ENCODE measurements around the gene AK4. TPM values are rescaled to one million over a fixed set of nuclear protein-coding genes. Genes with fewer than 3 reads are reported as not detected.

The AK4 gene
- polyA plus RNA-seq, 1 donor (not counting 4 experiments of a cell fraction or from before 2014, with no cell fraction given) = 90.0 TPM

GRCh38 chr1:65174585-65174984 is 26.6 kb downstream of the AK4 start:
- DNase-seq (ENCODE audit: low read depth, low spot score) (peak; percentile 80), FAIRE-seq (peak; percentile 95)
- Histone ChIP-seq H3K4me3 (ENCODE audit: control insufficient read depth in 2 of 3, extremely low read depth in 1 of 3, insufficient read depth in 2 of 3, low read depth in 1 of 3, low read length in 3 of 3) (no peak overlapping the region), H3K9me3 (ENCODE audit: control insufficient read depth, low read depth, low read length) (no peaks in the 10 kb centered on the region), H3K4me2 (ENCODE audit: control insufficient read depth, extremely low read depth, insufficient read depth, low read depth, low read length) (peak overlapping the region; percentile 71), H3K4me1 (ENCODE audit: control insufficient read depth, extremely low read depth, insufficient read depth, low read length) (peaks cover 67% of the 10 kb centered on the region), H3K27me3 (ENCODE audit: control insufficient read depth, extremely low read depth, insufficient read depth, low read length) (no peaks in the 10 kb centered on the region), H3K36me3 (ENCODE audit: control insufficient read depth in 2 of 2, extremely low read depth in 1 of 2, insufficient read depth in 2 of 2, low read length in 2 of 2) (no peaks in the 10 kb centered on the region), H3K9ac (ENCODE audit: control insufficient read depth, extremely low read depth, insufficient read depth, low read length) (no peak overlapping the region), H2AFZ (ENCODE audit: control insufficient read depth, low read length) (no peak overlapping the region), H4K20me1 (ENCODE audit: control insufficient read depth, extremely low read depth, insufficient read depth, low read length) (no peaks in the 10 kb centered on the region), H3K79me2 (ENCODE audit: control insufficient read depth, insufficient read depth, low read length) (peaks cover 35% of the 10 kb centered on the region), H3K9me1 (ENCODE audit: control insufficient read depth, extremely low read depth, insufficient read depth, low read length) (no peaks in the 10 kb centered on the region), H3K27ac (ENCODE audit: control insufficient read depth, insufficient read depth, low read length) (no peak overlapping the region)
- no peak for TF ChIP-seq EZH2 (IDR thresholded peaks at IDR 0.05; ENCODE audit: low read length)
- TF ChIP-seq, protein P1, sequence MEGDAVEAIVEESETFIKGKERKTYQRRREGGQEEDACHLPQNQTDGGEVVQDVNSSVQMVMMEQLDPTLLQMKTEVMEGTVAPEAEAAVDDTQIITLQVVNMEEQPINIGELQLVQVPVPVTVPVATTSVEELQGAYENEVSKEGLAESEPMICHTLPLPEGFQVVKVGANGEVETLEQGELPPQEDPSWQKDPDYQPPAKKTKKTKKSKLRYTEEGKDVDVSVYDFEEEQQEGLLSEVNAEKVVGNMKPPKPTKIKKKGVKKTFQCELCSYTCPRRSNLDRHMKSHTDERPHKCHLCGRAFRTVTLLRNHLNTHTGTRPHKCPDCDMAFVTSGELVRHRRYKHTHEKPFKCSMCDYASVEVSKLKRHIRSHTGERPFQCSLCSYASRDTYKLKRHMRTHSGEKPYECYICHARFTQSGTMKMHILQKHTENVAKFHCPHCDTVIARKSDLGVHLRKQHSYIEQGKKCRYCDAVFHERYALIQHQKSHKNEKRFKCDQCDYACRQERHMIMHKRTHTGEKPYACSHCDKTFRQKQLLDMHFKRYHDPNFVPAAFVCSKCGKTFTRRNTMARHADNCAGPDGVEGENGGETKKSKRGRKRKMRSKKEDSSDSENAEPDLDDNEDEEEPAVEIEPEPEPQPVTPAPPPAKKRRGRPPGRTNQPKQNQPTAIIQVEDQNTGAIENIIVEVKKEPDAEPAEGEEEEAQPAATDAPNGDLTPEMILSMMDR (optimal IDR thresholded peaks at IDR 0.05 in 1 of 3, IDR thresholded peaks at IDR 0.05 in 1 of 3, conservative IDR thresholded peaks at IDR 0.05 in 1 of 3; ENCODE audit: extremely low read depth in 1 of 3, insufficient read depth in 2 of 3, low read length in 3 of 3) = no peak
- dilution Hi-C loops (cut with MboI; ENCODE audit: extremely low pct_ligation_motif_present, low sequenced_read_pairs) = no loop called here

DNA sequence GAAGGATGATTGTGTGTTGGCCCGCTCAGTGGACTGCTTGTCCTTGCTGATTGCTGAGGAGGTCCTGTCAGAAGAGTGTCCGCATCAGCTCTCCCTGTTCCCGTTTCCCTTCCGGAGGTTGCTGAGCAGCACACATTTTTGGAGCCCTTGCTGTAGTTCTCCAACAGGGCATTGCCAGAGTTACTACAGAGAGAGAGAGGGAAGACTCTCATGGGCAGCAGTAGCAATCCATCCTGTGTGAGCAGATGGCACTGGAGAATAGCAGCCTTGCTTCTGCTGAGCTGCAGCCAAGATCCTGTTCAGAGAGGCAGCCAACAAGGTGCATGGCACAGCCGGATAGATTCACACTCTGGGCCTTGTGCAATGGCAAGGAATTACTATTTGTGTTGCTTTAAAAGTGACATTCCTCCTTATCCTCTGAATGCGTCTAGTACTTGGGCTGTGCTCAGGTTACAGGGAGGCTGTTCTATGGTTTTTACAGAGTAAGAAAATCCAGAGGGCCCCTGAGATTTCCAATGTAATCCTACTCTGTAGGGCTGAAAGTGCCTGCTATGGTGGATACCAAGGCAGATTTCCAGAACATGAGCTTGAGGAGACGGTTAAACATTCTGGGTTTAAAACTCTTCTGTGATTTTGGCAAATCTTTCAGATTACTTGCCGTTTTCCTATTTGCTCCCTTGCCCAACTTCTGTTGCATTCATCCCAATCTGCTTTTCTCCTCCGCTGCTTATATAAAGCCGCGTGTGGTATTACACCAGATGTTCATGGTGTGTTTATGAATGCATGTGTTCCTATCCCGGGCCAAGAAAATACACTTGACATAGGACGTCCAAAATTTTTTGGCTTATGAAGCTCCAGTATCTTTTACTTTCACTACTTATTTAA is 27.4 kb downstream of the AK4 start:
- Histone ChIP-seq H3K27me3 (ENCODE audit: control insufficient read depth, extremely low read depth, insufficient read depth, low read length) (no peaks in the 10 kb centered on the region), H3K4me2 (ENCODE audit: control insufficient read depth, extremely low read depth, insufficient read depth, low read depth, low read length) (peak overlapping the region; percentile 33), H4K20me1 (ENCODE audit: control insufficient read depth, extremely low read depth, insufficient read depth, low read length) (no peaks in the 10 kb centered on the region), H3K4me1 (ENCODE audit: control insufficient read depth, extremely low read depth, insufficient read depth, low read length) (peaks cover 67% of the 10 kb centered on the region), H3K36me3 (ENCODE audit: control insufficient read depth in 2 of 2, extremely low read depth in 1 of 2, insufficient read depth in 2 of 2, low read length in 2 of 2) (no peaks in the 10 kb centered on the region), H2AFZ (ENCODE audit: control insufficient read depth, low read length) (no peak overlapping the region), H3K79me2 (ENCODE audit: control insufficient read depth, insufficient read depth, low read length) (peaks cover 37% of the 10 kb centered on the region), H3K27ac (ENCODE audit: control insufficient read depth, insufficient read depth, low read length) (no peak overlapping the region), H3K9me1 (ENCODE audit: control insufficient read depth, extremely low read depth, insufficient read depth, low read length) (no peaks in the 10 kb centered on the region), H3K4me3 (ENCODE audit: control insufficient read depth in 2 of 3, extremely low read depth in 1 of 3, insufficient read depth in 2 of 3, low read depth in 1 of 3, low read length in 3 of 3) (no peak overlapping the region), H3K9ac (ENCODE audit: control insufficient read depth, extremely low read depth, insufficient read depth, low read length) (no peak overlapping the region), H3K9me3 (ENCODE audit: control insufficient read depth, low read depth, low read length) (no peaks in the 10 kb centered on the region)
- no peak for TF ChIP-seq EZH2 (IDR thresholded peaks at IDR 0.05; ENCODE audit: low read length)
- TF ChIP-seq, protein P1 (optimal IDR thresholded peaks at IDR 0.05 in 1 of 3, IDR thresholded peaks at IDR 0.05 in 1 of 3, conservative IDR thresholded peaks at IDR 0.05 in 1 of 3; ENCODE audit: extremely low read depth in 1 of 3, insufficient read depth in 2 of 3, low read length in 3 of 3) = no peak
- dilution Hi-C loops (cut with MboI; ENCODE audit: extremely low pct_ligation_motif_present, low sequenced_read_pairs) = no loop called here
- no peak for DNase-seq (ENCODE audit: low read depth, low spot score)
- peak; percentile 26 for FAIRE-seq

Data from keratinocyte (primary cell).